IMR-90 (cell line): Measurements from ENCODE around the gene FAM81A. TPM values are rescaled to one million over a fixed set of nuclear protein-coding genes. Genes with fewer than 3 reads are reported as not detected.

Source experiments
- ATAC-seq: fragments of 200-7000 bp; cut with Tn5 transposase; 2 replicates; pipeline ENCODE4 v1.9.1; 2020; ENCODE audit warnings: low read depth, mild to moderate bottlenecking, moderate library complexity
- BruUV-seq: library from RNA; stranded (reverse); fragments of 400-500 nt; replicated peaks from 2 replicates; lab custom pipeline; 2021; lab: Mats Ljungman, UMichigan
- CTCF ChIA-PET: fragments of 300-600 bp; formaldehyde crosslinking; extraction: SDS; loops from one replicate; lab custom pipeline; 2021; ENCODE audit warnings: antibody characterized with exemption; lab: Yijun Ruan, JAX
- POLR2A ChIA-PET: fragments of 300-600 bp; sonication (Branson Sonifier 250); formaldehyde crosslinking; loops from one replicate; lab custom pipeline; 2022; ENCODE audit warnings: antibody characterized with exemption; ENCODE audit not compliant: unreplicated experiment; lab: Charles Lee
- DNase-seq: peaks from one replicate; pipeline ENCODE4 v3.0.0; 2013
- H2AFZ ChIP-seq: replicated peaks from 2 replicates; pipeline ENCODE3; 2013; ENCODE audit warnings: low read length, mild to moderate bottlenecking; ENCODE audit not compliant: poor library complexity
- H2AK5ac ChIP-seq: 2 replicates; pipeline ENCODE4 v1.6.1; 2013; ENCODE audit warnings: low read depth, low read length, inconsistent platforms
- H2AK9ac ChIP-seq: replicated peaks from 2 replicates; pipeline ENCODE3; 2013; ENCODE audit warnings: mild to moderate bottlenecking, low read depth, low read length, moderate library complexity; ENCODE audit not compliant: poor library complexity
- H2BK120ac ChIP-seq: 2 replicates; pipeline ENCODE4 v1.6.1; 2013; ENCODE audit warnings: low read depth, low read length, inconsistent platforms
- H2BK15ac ChIP-seq: 3 replicates; pipeline ENCODE4 v1.6.1; 2013; ENCODE audit warnings: low read depth, low read length, inconsistent platforms
- H2BK20ac ChIP-seq: 2 replicates; pipeline ENCODE4 v1.6.1; 2013; ENCODE audit warnings: low read depth, mild to moderate bottlenecking, inconsistent platforms, low read length, moderate library complexity
- H2BK5ac ChIP-seq: 2 replicates; pipeline ENCODE4 v1.6.1; 2013; ENCODE audit warnings: mild to moderate bottlenecking, low read depth, low read length, inconsistent platforms; ENCODE audit not compliant: poor library complexity, severe bottlenecking
- H3K14ac ChIP-seq: replicated peaks from 2 replicates; pipeline ENCODE4 v1.6.1; 2013; ENCODE audit warnings: low read depth, low read length, inconsistent platforms
- H3K18ac ChIP-seq: 2 replicates; pipeline ENCODE4 v1.6.1; 2013; ENCODE audit warnings: low read depth, low read length, control low read depth
- H3K23ac ChIP-seq: 2 replicates; pipeline ENCODE4 v1.6.1; 2013; ENCODE audit warnings: low read depth, low read length, inconsistent platforms
- H3K27ac ChIP-seq: 2 replicates; pipeline ENCODE4 v1.5.1; 2013; ENCODE audit warnings: mild to moderate bottlenecking, control low read depth, low read length; ENCODE audit not compliant: insufficient read depth
- H3K27me3 ChIP-seq: 2 replicates; pipeline ENCODE4 v1.6.1; 2013; ENCODE audit warnings: low read length; ENCODE audit not compliant: control insufficient read depth, insufficient read depth
- H3K36me3 ChIP-seq: 2 replicates; pipeline ENCODE4 v1.6.1; 2013; ENCODE audit warnings: low read length, mixed read lengths; ENCODE audit not compliant: control insufficient read depth, insufficient read depth
- H3K4ac ChIP-seq: 2 replicates; pipeline ENCODE4 v1.6.1; 2013; ENCODE audit warnings: low read depth, low read length, inconsistent platforms
- H3K4me1 ChIP-seq: 2 replicates; pipeline ENCODE4 v1.6.1; 2013; ENCODE audit warnings: low read length, mixed read lengths; ENCODE audit not compliant: control insufficient read depth, insufficient read depth
- H3K4me2 ChIP-seq: 2 replicates; pipeline ENCODE4 v1.6.1; 2013; ENCODE audit warnings: low read depth, mild to moderate bottlenecking, control low read depth, low read length, moderate library complexity
- H3K4me3 ChIP-seq: 2 replicates; pipeline ENCODE4 v1.5.1; 2013; ENCODE audit warnings: low read depth, mild to moderate bottlenecking, control low read depth, low read length, moderate library complexity; ENCODE audit not compliant: insufficient read depth
- H3K56ac ChIP-seq: 2 replicates; pipeline ENCODE4 v1.6.1; 2013; ENCODE audit warnings: low read length, inconsistent platforms; ENCODE audit not compliant: insufficient read depth; ENCODE audit errors: extremely low read depth
- H3K79me1 ChIP-seq, 2 experiments: 2 replicates each; pipeline ENCODE4 v1.6.1; 2013; ENCODE audit warnings: low read length in 2 of 2, inconsistent platforms in 1 of 2, low read depth in 1 of 2
- H3K9ac ChIP-seq: 2 replicates; pipeline ENCODE4 v1.6.1; 2013; ENCODE audit warnings: low read depth, low read length, control low read depth
- H3K9me1 ChIP-seq: 2 replicates; pipeline ENCODE4 v1.6.1; 2013; ENCODE audit warnings: low read length, inconsistent platforms; ENCODE audit not compliant: insufficient read depth
- H3K9me3 ChIP-seq: 2 replicates; pipeline ENCODE4 v1.6.1; 2013; ENCODE audit warnings: low read length; ENCODE audit not compliant: control insufficient read depth, insufficient read depth
- H4K20me1 ChIP-seq: 2 replicates; pipeline ENCODE4 v1.6.1; 2013; ENCODE audit warnings: low read length, inconsistent platforms; ENCODE audit not compliant: insufficient read depth
- H4K5ac ChIP-seq: 2 replicates; pipeline ENCODE4 v1.6.1; 2013; ENCODE audit warnings: mild to moderate bottlenecking, low read depth, low read length, control low read depth
- H4K8ac ChIP-seq, 2 experiments: 2 replicates each; pipeline ENCODE4 v1.6.1; 2013; ENCODE audit warnings: low read depth in 2 of 2, low read length in 2 of 2, control low read depth in 1 of 2, inconsistent platforms in 1 of 2
- H4K91ac ChIP-seq: 2 replicates; pipeline ENCODE4 v1.6.1; 2013; ENCODE audit warnings: low read depth, low read length, inconsistent platforms; ENCODE audit not compliant: insufficient read depth
- CEBPB ChIP-seq: IDR thresholded peaks from 2 replicates; pipeline ENCODE4 v1.6.1; 2012; ENCODE audit warnings: low read depth, low read length, improper control_type of control experiment
- CTCF ChIP-seq: conservative IDR thresholded peaks from 2 replicates; pipeline ENCODE4 v1.5.1; 2012; ENCODE audit warnings: mild to moderate bottlenecking, low read depth, low read length, improper control_type of control experiment
- ELK1 ChIP-seq: fragments of 150-350 bp; IDR thresholded peaks from 2 replicates; pipeline ENCODE4 v1.6.1; 2016; ENCODE audit warnings: low read depth, mild to moderate bottlenecking, low read length, moderate library complexity, borderline replicate concordance
- NFE2L2 ChIP-seq: fragments of 150-350 bp; IDR thresholded peaks from 2 replicates; pipeline ENCODE4 v1.6.1; 2016; ENCODE audit warnings: low read depth, mild to moderate bottlenecking, low read length
- RAD21 ChIP-seq: IDR thresholded peaks from 2 replicates; pipeline ENCODE4 v1.6.1; 2012; ENCODE audit warnings: low read length, improper control_type of control experiment
- SMC3 ChIP-seq: fragments of 150-350 bp; IDR thresholded peaks from 2 replicates; pipeline ENCODE4 v1.6.1; 2016; ENCODE audit warnings: low read depth, mild to moderate bottlenecking, antibody characterized with exemption, low read length, moderate library complexity
- WGBS, 2 experiments: methylation state at CpG; one replicate each; pipeline versions ENCODE4 v1.1.5 to v1.1.7; 2013; ENCODE audit warnings: missing lambda C conversion rate in 2 of 2; ENCODE audit not compliant: insufficient read length in 1 of 2; ENCODE audit errors: extremely low coverage in 2 of 2; 5-methylcytosine and 5-hydroxymethylcytosine counted together
- dilution Hi-C: fragments of 300-500 bp; cut with HindIII; formaldehyde crosslinking; loops from one replicate; pipeline ENCODE4 v1.14.3; 2018; ENCODE audit warnings: low sequenced_read_pairs; ENCODE audit not compliant: unreplicated experiment
- in situ Hi-C: fragments of 300-500 bp; cut with MboI; formaldehyde crosslinking; loops from 3 replicates; pipeline ENCODE4 v1.14.3; 2019; ENCODE audit warnings: low sequenced_read_pairs, inconsistent platforms, mixed read lengths
- intact Hi-C: fragments of 100-400 bp; cut with micrococcal nuclease; formaldehyde crosslinking; loops from 2 replicates; pipeline ENCODE4 v1.10.0; 2022
- polyA plus RNA-seq, 3 experiments: library from polyadenylated mRNA; depleted of rRNA; stranded (reverse); fragments of >200 nt; gene quantifications; 2 replicates each; pipeline ENCODE4 v1.2.3, GENCODE V29; 2012; ENCODE audit warnings: low replicate concordance in 1 of 3
- total RNA-seq: library from RNA; depleted of rRNA; stranded (reverse); fragments of >200 nt; gene quantifications from 2 replicates; pipeline ENCODE4 v1.2.3, GENCODE V29; 2012
- TF ChIP-seq, protein P1 (sequence below): fragments of 150-350 bp; IDR thresholded peaks from 2 replicates; pipeline ENCODE4 v1.6.1; 2017; ENCODE audit warnings: mild to moderate bottlenecking, antibody characterized with exemption, low read length, low read depth

Gene FAM81A
- total and polyA plus RNA-seq, 2 of the 4 experiments (the other 2 are of a cell fraction), result not detected

DNA sequence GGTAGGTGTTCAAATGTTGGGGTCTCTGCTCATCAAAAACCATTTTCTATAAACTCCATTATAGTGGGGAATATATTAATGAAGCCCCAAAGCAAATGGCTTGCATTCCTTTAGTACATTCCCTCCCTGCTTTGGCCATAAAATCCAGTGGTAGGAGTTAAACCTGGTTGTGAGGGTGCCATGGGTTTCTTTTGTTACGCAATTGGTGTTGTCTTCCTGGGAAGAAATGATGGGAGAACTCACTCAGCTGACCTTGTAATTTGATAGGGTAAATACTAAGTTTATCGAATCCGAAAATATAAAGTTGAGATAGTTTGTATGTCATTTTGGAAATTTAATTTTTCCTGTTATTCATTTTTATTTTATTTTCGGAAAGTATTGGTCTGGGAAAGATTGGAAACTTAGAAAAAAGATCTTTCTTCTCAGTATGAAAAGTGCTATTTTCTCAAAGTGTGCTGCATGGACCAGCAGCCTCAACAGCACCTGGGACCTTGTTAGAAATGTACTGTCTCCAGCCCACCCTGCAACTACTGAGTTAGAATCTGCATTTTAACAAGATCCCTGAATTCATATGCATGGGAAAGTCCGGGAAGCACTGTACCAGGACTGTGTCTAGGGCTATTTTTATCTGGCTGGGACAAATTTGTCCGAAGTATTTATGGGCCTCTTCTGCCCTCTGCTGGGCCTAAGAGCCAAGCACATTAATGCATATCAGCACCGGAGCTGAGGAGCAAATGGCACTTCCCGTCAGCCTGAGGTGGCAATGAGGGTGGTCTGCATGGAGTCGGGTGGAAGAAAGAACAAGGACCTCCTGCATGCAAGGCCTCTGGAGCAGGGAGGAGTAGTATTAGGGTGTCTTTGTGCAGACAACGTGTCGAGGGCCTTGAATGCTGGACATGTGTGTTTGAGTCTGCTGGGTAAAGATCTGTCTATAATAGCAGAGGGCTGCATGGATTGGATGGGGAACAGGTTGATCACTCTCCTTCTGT is 54.7 kb downstream of the FAM81A start (continued):
- TF ChIP-seq, protein P1, sequence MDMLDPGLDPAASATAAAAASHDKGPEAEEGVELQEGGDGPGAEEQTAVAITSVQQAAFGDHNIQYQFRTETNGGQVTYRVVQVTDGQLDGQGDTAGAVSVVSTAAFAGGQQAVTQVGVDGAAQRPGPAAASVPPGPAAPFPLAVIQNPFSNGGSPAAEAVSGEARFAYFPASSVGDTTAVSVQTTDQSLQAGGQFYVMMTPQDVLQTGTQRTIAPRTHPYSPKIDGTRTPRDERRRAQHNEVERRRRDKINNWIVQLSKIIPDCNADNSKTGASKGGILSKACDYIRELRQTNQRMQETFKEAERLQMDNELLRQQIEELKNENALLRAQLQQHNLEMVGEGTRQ, result no peak

DNA sequence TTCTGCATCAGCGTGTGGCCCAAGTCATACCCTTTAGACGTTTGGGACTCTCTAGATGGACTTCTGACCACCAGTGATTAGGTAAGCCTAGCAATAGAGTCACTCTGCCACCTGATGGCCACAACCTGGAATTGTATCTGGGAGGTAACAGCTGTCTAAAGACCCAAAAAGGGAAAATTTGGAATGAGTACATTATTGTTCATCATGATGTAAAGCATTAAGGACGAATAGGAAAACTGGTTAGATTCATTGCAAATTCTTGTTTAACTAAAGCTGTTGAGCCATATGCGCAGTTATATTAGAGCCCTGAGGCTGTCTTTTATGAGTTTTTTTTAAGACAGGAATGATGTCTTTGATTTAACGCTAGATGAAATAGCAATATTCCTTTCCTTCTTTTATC is 63.6 kb downstream of the FAM81A start:
- no peaks in the 10 kb centered on the region for H3K9me1 ChIP-seq
- in situ Hi-C loops, result no loop called here
- CTCF ChIA-PET, result interaction anchor here (0.6 to 2.0 kb wide), 2 partner anchors 27 to 1250 kb away, joined by 3 to 7 read pairs; no protein-coding TSS in a partner anchor
- peak; percentile 61 for ATAC-seq
- H4K20me1 ChIP-seq, result no peaks in the 10 kb centered on the region
- no peak overlapping the region for H3K4ac ChIP-seq
- no peak overlapping the region for H2BK120ac ChIP-seq
- TF ChIP-seq CEBPB (peak; percentile 2; the same call in 1 of the 2 replicates), ELK1 (no peak), SMC3 (peak; percentile 53), CTCF (peak; percentile 58), RAD21 (peak; percentile 65), NFE2L2 (no peak)
- no peak overlapping the region for H2BK5ac ChIP-seq
- dilution Hi-C loops, result no loop called here
- no peak overlapping the region for H4K8ac ChIP-seq
- no peaks in the 10 kb centered on the region for H3K79me1 ChIP-seq
- H3K9ac ChIP-seq, result no peak overlapping the region
- no peak overlapping the region for H2AK5ac ChIP-seq
- H2BK15ac ChIP-seq, result no peak overlapping the region
- no peaks in the 10 kb centered on the region for H3K4me1 ChIP-seq
- BruUV-seq, result no TSS peak
- H3K27me3 ChIP-seq, result peaks cover 7% of the 10 kb centered on the region
- no peak overlapping the region for H2AFZ ChIP-seq
- no peak overlapping the region for H2BK20ac ChIP-seq
- H3K27ac ChIP-seq, result no peak overlapping the region
- no peak overlapping the region for H4K91ac ChIP-seq
- WGBS, 2 experiments, result no CpG with 5 or more reads among the region's 5 CpGs
- H3K18ac ChIP-seq, result no peak overlapping the region
- intact Hi-C loops, result no loop called here
- peak; percentile 55 for DNase-seq
- no peak overlapping the region for H4K5ac ChIP-seq
- no peak overlapping the region for H3K4me2 ChIP-seq
- no peak overlapping the region for H3K56ac ChIP-seq
- POLR2A ChIA-PET, result no interaction called here
- H3K14ac ChIP-seq, result no peak overlapping the region
- no peak overlapping the region for H2AK9ac ChIP-seq
- no peak overlapping the region for H3K23ac ChIP-seq
- H3K9me3 ChIP-seq, result no peaks in the 10 kb centered on the region
- no peak overlapping the region for H3K4me3 ChIP-seq
- H3K36me3 ChIP-seq, result no peaks in the 10 kb centered on the region
